Pancreas (tissue), 10 donors: ENCODE results near the gene CLDN15. TPM values are rescaled to one million over a fixed set of nuclear protein-coding genes. Genes with fewer than 3 reads are reported as not detected.

Experiments used
- ATAC-seq, 4 donors: fragments of 200-7000 bp; cut with Tn5 transposase; one replicate each; pipeline versions ENCODE4 v1.8.0 to v1.9.1; 2020; ENCODE audit warnings: mild to moderate bottlenecking in 4 of 4, moderate library complexity in 4 of 4
- DNase-seq, 6 donors: peaks; one replicate each; pipeline ENCODE4 v3.0.0-alpha.2; 2020
- FAIRE-seq: peaks from 2 replicates; lab custom pipeline; 2012; peaks lifted over from hg19 to GRCh38; lab: Jason Lieb, UNC
- H3K27ac ChIP-seq, 4 donors: fragments of 200-600 bp; sonication (generic); 1 replicate in 3 of 4; 2 replicates in 1 of 4; pipeline versions ENCODE4 v1.5.0 to v1.8.0; 2020
- H3K27me3 ChIP-seq, 4 donors: fragments of 200-600 bp; one replicate each; pipeline ENCODE4 v1.8.0; 2021
- H3K36me3 ChIP-seq, 3 donors: fragments of 200-600 bp; sonication (generic) in 1 of 3; one replicate each; pipeline versions ENCODE4 v1.5.0 to v1.8.0; 2020 to 2021
- H3K4me1 ChIP-seq, 3 donors: fragments of 200-600 bp; one replicate each; pipeline ENCODE4 v1.8.0; 2021
- H3K4me3 ChIP-seq, 4 donors: fragments of 200-600 bp; sonication (generic) in 2 of 4; one replicate each; pipeline versions ENCODE4 v1.5.0 to v1.8.0; 2020 to 2021
- H3K9me3 ChIP-seq, 4 donors: fragments of 200-600 bp; one replicate each; pipeline ENCODE4 v1.8.0; 2021
- CTCF ChIP-seq, 4 donors: fragments of 200-600 bp; sonication (generic) in 3 of 4; IDR thresholded peaks; one replicate each; pipeline versions ENCODE4 v1.5.0 to v1.8.0; 2021; ENCODE audit warnings: antibody characterized with exemption in 4 of 4
- WGBS, 2 donors: extraction: QIAGEN DNeasy Blood & Tissue Kit; methylation state at CpG; one replicate each; pipeline ENCODE4 v1.1.7; 2013; 5-methylcytosine and 5-hydroxymethylcytosine counted together
- intact Hi-C, 3 donors: fragments of 100-400 bp; cut with DNase I; formaldehyde crosslinking; loops; one replicate each; pipeline versions ENCODE4 v1.11.1 to v1.14.2; 2022
- polyA plus RNA-seq, 2 donors: library from polyadenylated mRNA; stranded (reverse); fragments of 200-250 nt; gene quantifications; one replicate each; pipeline ENCODE4 v1.2.3, GENCODE V29; 2013
- total RNA-seq, 6 donors: library from RNA; stranded (reverse); fragmentation: NEBNext Ultra II Directional in 4 of 6; extraction: Animal tissue kit (Norgen Biotek cat#: 25700) in 4 of 6; gene quantifications; one replicate each; pipeline versions ENCODE4 v1.2.1 to v1.2.4, GENCODE V29; 2021 to 2023
- donor health status: healthy with polysubstance abuse.
- donor health status: DM: no; HTN: no; CAD: no; lungs with moderate emphysema.
- donor health status: DM: no; HTN: no; CAD: no.
- donor health status: control.
- donor health status: control.
- donor health status: Bipolar disorder and iron deficiency.
- donor health status: DM: yes; HTN: yes; CAD: no.
- donor health status: DM: no; HTN: no; CAD: no.
- donor health status: DM: no; HTN: no; CAD: no.
- donor health status: DM: yes; HTN: yes; CAD: no.

The CLDN15 gene
- total and polyA plus RNA-seq, 8 donors = 2.2 to 15.2 (median 2.9) TPM

GRCh38 chr7:101197991-101198390 is 39.6 kb downstream of the CLDN15 start:
- H3K27me3 ChIP-seq = peaks cover 0 to 2% (median 0%) of the 10 kb centered on the region in 4 donors
- DNase-seq (no peak), FAIRE-seq (no peak), ATAC-seq (no peak)
- H3K4me1 ChIP-seq = peaks cover 0 to 3% (median 0%) of the 10 kb centered on the region in 3 donors
- no peaks in the 10 kb centered on the region for H3K36me3 ChIP-seq
- no peak overlapping the region for H3K27ac ChIP-seq
- TF ChIP-seq CTCF (IDR thresholded peaks at IDR 0.05) = no peak
- intact Hi-C loops = loop anchor here in 2 of 3 donors (10.0 kb wide), 1 partner anchor 53 kb away; no protein-coding TSS in a partner anchor
- 72 to 73% methylated on average over 21 of the region's 21 CpGs for WGBS, 2 donors
- H3K9me3 ChIP-seq = no peaks in the 10 kb centered on the region
- no peak overlapping the region for H3K4me3 ChIP-seq

DNA sequence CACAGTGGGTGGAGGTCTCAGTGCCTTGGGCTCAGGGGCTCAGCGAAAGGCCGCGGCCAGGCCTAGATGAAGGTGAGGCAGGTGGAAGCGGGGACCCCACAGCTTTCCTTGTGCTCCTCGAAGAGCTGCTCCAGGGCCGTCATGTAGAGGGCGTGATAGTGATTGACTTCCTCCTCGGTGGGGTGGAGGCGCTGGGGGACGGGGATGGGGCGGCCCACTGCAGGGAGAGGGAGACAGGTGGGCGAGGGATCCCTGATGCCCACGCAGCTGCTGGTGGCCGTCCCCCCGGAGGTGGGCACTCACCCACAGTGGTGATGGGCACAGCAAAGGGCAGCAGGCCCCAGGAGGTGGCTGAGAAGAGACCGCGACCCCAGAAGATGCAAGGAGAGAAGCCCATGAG is 41.7 kb downstream of the CLDN15 start:
- Histone ChIP-seq H3K4me3 (no peak overlapping the region), H3K36me3 (no peaks in the 10 kb centered on the region), H3K9me3 (no peaks in the 10 kb centered on the region), H3K27me3 (no peaks in the 10 kb centered on the region), H3K4me1 (no peaks in the 10 kb centered on the region), H3K27ac (no peak overlapping the region)
- TF ChIP-seq CTCF (IDR thresholded peaks at IDR 0.05) = no peak
- DNase-seq (no peak), ATAC-seq (no peak), FAIRE-seq (no peak)
- intact Hi-C loops = loop anchor here in 2 of 3 donors (10.0 kb wide), 1 partner anchor 51 kb away; no protein-coding TSS in a partner anchor
- 83 to 84% methylated on average over 17 of the region's 17 CpGs for WGBS, 2 donors

DNA sequence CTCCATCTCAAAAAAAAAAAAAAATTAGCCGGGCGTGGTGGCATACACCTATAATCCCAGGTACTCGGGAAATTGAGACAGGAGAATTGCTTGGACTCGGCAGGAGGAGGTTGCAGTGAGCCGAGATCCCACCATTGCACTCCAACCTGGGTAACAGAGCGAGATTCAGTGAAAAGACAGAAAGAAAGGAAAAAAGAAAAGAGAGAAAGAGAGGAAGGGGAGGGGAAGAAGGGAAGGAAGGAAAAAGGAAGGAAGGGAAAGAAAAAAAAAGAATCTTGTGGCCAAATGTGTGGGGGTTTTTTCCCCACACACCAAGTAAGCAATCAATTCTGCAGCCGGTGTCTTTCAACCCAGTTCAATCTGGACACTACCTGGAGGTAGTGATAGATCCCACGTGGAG is 48.5 kb downstream of the CLDN15 start:
- 73 to 76% methylated on average over 8 of the region's 8 CpGs for WGBS, 2 donors
- FAIRE-seq (no peak), DNase-seq (no peak)

GRCh38 chr7:101186844-101187428 is 50.7 kb downstream of the CLDN15 start:
- H3K27ac ChIP-seq = no peak overlapping the region
- no peak for ATAC-seq

More for the DNA sequence above, 48.5 kb downstream of the CLDN15 start:
- H3K27me3 ChIP-seq = no peaks in the 10 kb centered on the region
- no peak for ATAC-seq
- intact Hi-C loops = no loop called here
- H3K27ac ChIP-seq = no peak overlapping the region
- H3K9me3 ChIP-seq = no peaks in the 10 kb centered on the region
- no peaks in the 10 kb centered on the region for H3K36me3 ChIP-seq
- no peak overlapping the region for H3K4me3 ChIP-seq
- H3K4me1 ChIP-seq = no peaks in the 10 kb centered on the region
- no peak for TF ChIP-seq CTCF (IDR thresholded peaks at IDR 0.05)

More at GRCh38 chr7:101186844-101187428, 50.7 kb downstream of the CLDN15 start:
- TF ChIP-seq CTCF (IDR thresholded peaks at IDR 0.05) = no peak
- Histone ChIP-seq H3K4me3 (no peak overlapping the region), H3K4me1 (no peaks in the 10 kb centered on the region), H3K27me3 (no peaks in the 10 kb centered on the region), H3K9me3 (no peaks in the 10 kb centered on the region), H3K36me3 (no peaks in the 10 kb centered on the region)
- FAIRE-seq = no peak
- WGBS, 2 donors = 78 to 91% methylated on average over 4 of the region's 4 CpGs
- intact Hi-C loops = no loop called here
- no peak for DNase-seq
